Fibroblast of lung (primary cell): ENCODE measurements around the gene TMEM203. TPM values are rescaled to one million over a fixed set of nuclear protein-coding genes. Genes with fewer than 3 reads are reported as not detected.
A peak's percentile ranks its signal among the peaks of the same experiment; 100 is the strongest.

Source experiments
- DNase-seq, 2 donors: peaks; one replicate each; pipeline versions ENCODE4 v3.0.0 to v3.0.0-alpha.2; 2010; ENCODE audit warnings: low read depth in 2 of 2
- H2AFZ ChIP-seq: 2 replicates; pipeline ENCODE4 v1.5.1; 2012; ENCODE audit warnings: low read length, control low read depth, inconsistent platforms
- H3K27ac ChIP-seq: 2 replicates; pipeline ENCODE4 v1.5.1; 2011; ENCODE audit warnings: low read length, control low read depth; ENCODE audit not compliant: insufficient read depth
- H3K27me3 ChIP-seq: 2 replicates; pipeline ENCODE4 v1.5.1; 2011; ENCODE audit warnings: mild to moderate bottlenecking, low read length; ENCODE audit not compliant: control insufficient read depth, insufficient read depth
- H3K36me3 ChIP-seq: 2 replicates; pipeline ENCODE4 v1.5.1; 2011; ENCODE audit warnings: low read length; ENCODE audit not compliant: control insufficient read depth, insufficient read depth
- H3K4me1 ChIP-seq: 2 replicates; pipeline ENCODE4 v1.5.1; 2011; ENCODE audit warnings: low read length; ENCODE audit not compliant: control insufficient read depth, insufficient read depth; ENCODE audit errors: extremely low read depth
- H3K4me2 ChIP-seq: 2 replicates; pipeline ENCODE4 v1.5.1; 2011; ENCODE audit warnings: low read length, control low read depth; ENCODE audit not compliant: insufficient read depth; ENCODE audit errors: extremely low read depth
- H3K4me3 ChIP-seq, 4 experiments: fragments of 200-600 bp in 1 of 4; sonication (generic) in 1 of 4; replicated peaks in 1 of 4; 2 replicates each; pipeline ENCODE4 v1.5.1; 2011 to 2016; ENCODE audit warnings: low read length in 4 of 4, low read depth in 3 of 4, mild to moderate bottlenecking in 3 of 4, control low read depth in 2 of 4, inconsistent platforms in 1 of 4, mixed read lengths in 1 of 4; ENCODE audit not compliant: insufficient read depth in 1 of 4; ENCODE audit errors: control extremely low read depth in 1 of 4
- H3K79me2 ChIP-seq: 2 replicates; pipeline ENCODE4 v1.5.1; 2012; ENCODE audit warnings: mild to moderate bottlenecking, low read length, inconsistent platforms; ENCODE audit not compliant: control insufficient read depth, insufficient read depth
- H3K9ac ChIP-seq: 2 replicates; pipeline ENCODE4 v1.5.1; 2011; ENCODE audit warnings: mild to moderate bottlenecking, low read length, control low read depth; ENCODE audit not compliant: insufficient read depth
- H3K9me3 ChIP-seq: 2 replicates; pipeline ENCODE4 v1.5.1; 2012; ENCODE audit warnings: low read depth, low read length; ENCODE audit not compliant: control insufficient read depth, insufficient read depth
- H4K20me1 ChIP-seq: 2 replicates; pipeline ENCODE4 v1.5.1; 2011; ENCODE audit warnings: low read length; ENCODE audit not compliant: control insufficient read depth, insufficient read depth; ENCODE audit errors: extremely low read depth
- EZH2 ChIP-seq: IDR thresholded peaks from 2 replicates; pipeline ENCODE4 v1.5.1; 2012; ENCODE audit warnings: low read length, control low read depth, mild to moderate bottlenecking; ENCODE audit errors: missing control alignments
- polyA plus RNA-seq, 2 donors: library from polyadenylated mRNA; depleted of rRNA in 1 of 2; stranded (reverse) in 1 of 2; unstranded in 1 of 2; fragments of >200 nt; gene quantifications; 2 replicates each; pipeline ENCODE4 v1.2.1, GENCODE V29; 2011 to 2012; ENCODE audit warnings: missing spikeins in 1 of 2
- total RNA-seq: library from RNA; depleted of rRNA; stranded (reverse); fragments of >200 nt; gene quantifications from 2 replicates; pipeline ENCODE4 v1.2.1, GENCODE V29; 2014
- TF ChIP-seq, protein P1 (sequence below), 2 donors: IDR thresholded peaks in 1 of 2; conservative IDR thresholded peaks in 1 of 2; 1 replicate in 1 of 2; 2 replicates in 1 of 2; pipeline ENCODE4 v1.5.1; 2011 to 2012; ENCODE audit warnings: low read length in 2 of 2, control low read depth in 1 of 2, inconsistent platforms in 1 of 2, low read depth in 1 of 2, mild to moderate bottlenecking in 1 of 2

Gene TMEM203
- total and polyA plus RNA-seq, 2 donors (not counting 1 experiment from before 2014, with no cell fraction given): 36.3 to 38.6 TPM

DNA sequence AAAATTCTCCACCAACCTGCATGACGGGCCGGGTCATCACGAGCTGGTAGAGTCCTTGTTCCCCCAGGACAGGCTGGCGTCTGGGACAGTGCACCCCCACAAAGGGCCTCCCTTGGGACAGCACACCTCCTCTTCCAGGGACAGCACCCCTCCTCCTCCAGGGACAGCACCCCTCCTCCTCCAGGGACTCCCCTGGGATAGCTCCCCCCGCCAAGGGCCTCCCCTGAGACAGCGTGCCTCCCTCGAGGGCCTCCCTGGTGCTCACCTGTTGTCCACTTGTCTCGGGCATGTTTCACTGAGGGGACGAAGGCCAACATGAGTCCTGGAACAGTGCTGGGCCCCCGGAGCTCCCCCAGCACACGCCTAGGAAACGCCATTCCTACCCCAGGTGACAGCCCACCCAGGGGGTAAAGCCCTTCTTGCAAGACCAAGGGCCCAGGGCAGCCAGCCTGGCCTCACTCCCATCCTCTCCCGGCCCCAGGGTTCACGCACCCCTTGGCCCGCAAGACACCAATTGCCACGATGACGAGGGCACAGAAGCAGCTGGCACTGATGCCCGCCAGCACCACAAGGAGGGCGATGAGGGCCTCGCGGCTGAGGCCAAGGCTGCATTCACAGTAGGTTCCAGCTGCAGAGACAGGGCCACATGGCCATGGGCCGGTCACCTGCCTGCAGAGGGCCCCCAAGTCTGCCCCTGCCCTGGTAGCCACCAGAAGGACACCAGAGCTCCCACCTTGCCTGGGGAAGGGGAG lies 34.1 kb downstream of the TMEM203 start:
- Histone ChIP-seq H3K4me3 (no peak overlapping the region), H3K9ac (no peak overlapping the region), H3K79me2 (no peaks in the 10 kb centered on the region), H3K4me1 (no peaks in the 10 kb centered on the region), H3K9me3 (no peaks in the 10 kb centered on the region), H3K27ac (no peak overlapping the region), H4K20me1 (no peaks in the 10 kb centered on the region), H3K4me2 (no peak overlapping the region), H3K36me3 (no peaks in the 10 kb centered on the region), H3K27me3 (peaks cover 31% of the 10 kb centered on the region), H2AFZ (no peak overlapping the region)
- TF ChIP-seq, protein P1, sequence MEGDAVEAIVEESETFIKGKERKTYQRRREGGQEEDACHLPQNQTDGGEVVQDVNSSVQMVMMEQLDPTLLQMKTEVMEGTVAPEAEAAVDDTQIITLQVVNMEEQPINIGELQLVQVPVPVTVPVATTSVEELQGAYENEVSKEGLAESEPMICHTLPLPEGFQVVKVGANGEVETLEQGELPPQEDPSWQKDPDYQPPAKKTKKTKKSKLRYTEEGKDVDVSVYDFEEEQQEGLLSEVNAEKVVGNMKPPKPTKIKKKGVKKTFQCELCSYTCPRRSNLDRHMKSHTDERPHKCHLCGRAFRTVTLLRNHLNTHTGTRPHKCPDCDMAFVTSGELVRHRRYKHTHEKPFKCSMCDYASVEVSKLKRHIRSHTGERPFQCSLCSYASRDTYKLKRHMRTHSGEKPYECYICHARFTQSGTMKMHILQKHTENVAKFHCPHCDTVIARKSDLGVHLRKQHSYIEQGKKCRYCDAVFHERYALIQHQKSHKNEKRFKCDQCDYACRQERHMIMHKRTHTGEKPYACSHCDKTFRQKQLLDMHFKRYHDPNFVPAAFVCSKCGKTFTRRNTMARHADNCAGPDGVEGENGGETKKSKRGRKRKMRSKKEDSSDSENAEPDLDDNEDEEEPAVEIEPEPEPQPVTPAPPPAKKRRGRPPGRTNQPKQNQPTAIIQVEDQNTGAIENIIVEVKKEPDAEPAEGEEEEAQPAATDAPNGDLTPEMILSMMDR (conservative IDR thresholded peaks at IDR 0.05 in 1 of 2, IDR thresholded peaks at IDR 0.05 in 1 of 2; ENCODE audit: low read depth in 1 of 2, low read length in 2 of 2): no peak
- no peak for TF ChIP-seq EZH2
- DNase-seq: no peak

DNA sequence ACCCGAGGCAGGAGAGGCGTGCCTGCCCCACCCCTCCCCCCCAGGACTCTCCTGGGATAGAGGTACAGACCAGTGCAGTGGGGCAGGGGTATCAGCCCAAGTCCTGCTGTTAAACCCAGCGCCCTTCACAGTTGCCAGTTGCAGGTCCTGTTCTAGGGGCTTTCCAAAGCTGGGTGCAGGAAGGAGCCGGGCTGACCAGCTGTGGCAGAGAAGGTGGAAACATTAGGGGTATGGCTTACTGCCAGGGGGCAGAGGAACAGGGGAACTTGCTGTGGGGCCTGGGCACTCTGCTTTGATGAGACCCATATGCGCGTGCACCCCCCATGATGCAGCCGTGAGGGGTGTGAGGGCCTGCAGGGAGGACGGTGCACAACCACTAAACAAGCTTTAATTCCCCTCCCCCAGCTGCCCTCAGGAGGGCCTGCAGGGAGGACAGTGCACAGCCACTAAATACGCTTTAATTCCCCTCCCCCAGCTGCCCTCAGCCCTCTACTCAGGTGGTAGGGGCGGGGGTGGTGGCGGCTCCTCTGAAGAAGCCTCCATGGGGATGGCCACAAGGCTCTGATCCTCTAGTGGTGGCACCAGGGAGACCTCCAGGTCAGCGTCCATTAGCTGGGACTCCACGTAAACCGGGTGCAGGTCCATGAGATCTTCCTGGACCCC lies 34.8 kb downstream of the TMEM203 start:
- H3K79me2 ChIP-seq: no peaks in the 10 kb centered on the region
- H3K27me3 ChIP-seq: peaks cover 32% of the 10 kb centered on the region
- H3K4me3 ChIP-seq: no peak overlapping the region
- no peaks in the 10 kb centered on the region for H3K36me3 ChIP-seq
- DNase-seq: no peak
- H3K27ac ChIP-seq: no peak overlapping the region
- no peak for TF ChIP-seq EZH2
- TF ChIP-seq, protein P1 (conservative IDR thresholded peaks at IDR 0.05 in 1 of 2, IDR thresholded peaks at IDR 0.05 in 1 of 2; ENCODE audit: low read depth in 1 of 2, low read length in 2 of 2): no peak
- no peaks in the 10 kb centered on the region for H4K20me1 ChIP-seq
- H3K9me3 ChIP-seq: no peaks in the 10 kb centered on the region
- no peak overlapping the region for H2AFZ ChIP-seq
- no peak overlapping the region for H3K4me2 ChIP-seq
- H3K9ac ChIP-seq: no peak overlapping the region
- H3K4me1 ChIP-seq: no peaks in the 10 kb centered on the region

DNA sequence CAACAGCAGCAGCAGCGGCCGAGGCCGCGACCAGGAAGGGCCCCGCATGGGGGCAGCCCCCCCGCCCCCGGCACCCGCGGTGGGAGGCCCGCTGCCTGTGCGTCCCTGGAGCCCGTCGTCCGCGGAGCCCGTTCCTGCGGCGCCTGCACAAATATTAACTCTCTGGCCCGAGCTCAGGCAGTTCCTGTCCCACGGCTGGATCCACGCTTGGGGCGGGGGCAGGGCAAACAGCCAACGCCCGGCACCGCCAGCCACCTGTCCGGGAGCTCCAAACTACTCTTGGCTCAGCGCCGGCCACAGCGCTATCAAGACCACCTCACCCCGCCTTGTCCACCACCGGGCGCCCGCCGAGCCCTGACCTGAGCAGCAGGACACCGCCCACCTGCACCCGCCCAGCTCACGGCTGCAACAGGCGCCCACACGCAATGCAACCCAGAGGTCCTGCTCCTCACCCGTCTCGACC lies 35.5 kb downstream of the TMEM203 start, which contains the start of gene LRRC26:
LRRC26 (minus strand) TSS at position 156 of the 463 bp plus-strand sequence; CDS start at position 48, 108 bp downstream.
- no peaks in the 10 kb centered on the region for H3K36me3 ChIP-seq
- H3K4me2 ChIP-seq: peak within 1 kb of the TSS; percentile 35
- H3K27me3 ChIP-seq: peaks cover 32% of the 10 kb centered on the region
- H3K4me3 ChIP-seq: no peak within 1 kb of the TSS
- no peaks in the 10 kb centered on the region for H3K9me3 ChIP-seq
- H4K20me1 ChIP-seq: no peaks in the 10 kb centered on the region
- H3K4me1 ChIP-seq: no peaks in the 10 kb centered on the region
- TF ChIP-seq EZH2: no peak
- TF ChIP-seq, protein P1 (conservative IDR thresholded peaks at IDR 0.05 in 1 of 2, IDR thresholded peaks at IDR 0.05 in 1 of 2; ENCODE audit: low read depth in 1 of 2, low read length in 2 of 2): no peak
- H3K79me2 ChIP-seq: no peaks in the 10 kb centered on the region
- no peak within 1 kb of the TSS for H3K9ac ChIP-seq
- no peak for DNase-seq
- H2AFZ ChIP-seq: no peak within 1 kb of the TSS
- H3K27ac ChIP-seq: no peak within 1 kb of the TSS
